Middle frontal gyrus (tissue), 1 donor: ENCODE data around the gene PAX9.

Experiments
- DNase-seq: peaks from one replicate; pipeline ENCODE4 v3.0.0-alpha.2; 2015; ENCODE audit warnings: low spot score; ENCODE audit errors: extremely low spot score

The PAX9 gene

GRCh38 chr14:36655963-36656686 lies 5.5 kb upstream of the PAX9 start:
- DNase-seq: no peak

- DNase-seq: no peak
Observed at GRCh38 chr14:36656687-36657398, 4.8 kb upstream of the PAX9 start.

GRCh38 chr14:36657399-36658122 lies 4.1 kb upstream of the PAX9 start:
- no peak for DNase-seq

DNA sequence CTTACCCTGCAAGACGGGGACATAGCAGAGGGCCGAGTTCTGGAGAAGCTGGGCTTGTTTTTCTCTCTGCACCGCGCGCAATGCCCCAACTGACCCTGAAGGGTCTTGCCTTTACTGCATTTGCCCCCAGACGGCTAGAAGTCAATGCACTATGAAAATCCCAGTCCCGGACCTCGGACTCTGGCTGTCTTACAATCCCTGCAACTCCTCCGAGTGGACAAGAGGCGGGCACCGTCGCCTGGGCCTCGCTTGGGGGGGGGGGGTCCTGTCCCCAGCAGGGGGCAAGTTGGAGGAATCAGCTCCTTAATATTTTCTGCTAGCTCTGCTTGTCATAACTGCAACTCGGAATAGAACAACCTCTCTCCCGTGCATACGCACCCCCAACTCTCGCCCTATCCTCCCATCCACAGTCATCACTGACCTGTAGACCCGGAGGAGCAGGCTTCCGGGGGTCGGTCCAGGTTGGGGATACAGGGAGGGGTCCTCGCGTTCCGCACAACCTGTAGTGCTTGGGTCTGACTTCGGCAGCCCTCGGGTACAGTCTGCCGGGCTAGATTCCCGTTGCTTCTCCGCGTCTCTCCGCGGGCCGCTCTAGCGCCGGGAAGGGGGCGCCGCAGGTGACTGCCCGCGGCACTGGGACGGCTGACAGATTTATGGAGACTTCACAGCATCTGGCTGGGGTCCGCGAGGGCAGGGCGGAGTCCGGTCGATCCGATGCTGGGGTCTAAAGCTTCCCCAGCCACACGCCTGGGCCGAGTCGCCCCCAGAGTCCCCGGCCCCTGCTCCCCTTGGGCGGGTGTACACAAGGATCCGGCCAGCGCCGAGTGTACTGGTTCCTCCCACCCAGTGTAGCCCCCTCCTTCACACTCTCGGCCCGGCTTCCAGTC lies 3.3 kb upstream of the PAX9 start:
- DNase-seq: no peak

- DNase-seq: no peak
Observed at GRCh38 chr14:36659010-36659821, 2.4 kb upstream of the PAX9 start.

GRCh38 chr14:36659822-36660735 lies 1.6 kb upstream of the PAX9 start:
- DNase-seq: no peak

GRCh38 chr14:36660736-36661505 lies 739 bp upstream of the PAX9 start:
- DNase-seq: no peak

DNA sequence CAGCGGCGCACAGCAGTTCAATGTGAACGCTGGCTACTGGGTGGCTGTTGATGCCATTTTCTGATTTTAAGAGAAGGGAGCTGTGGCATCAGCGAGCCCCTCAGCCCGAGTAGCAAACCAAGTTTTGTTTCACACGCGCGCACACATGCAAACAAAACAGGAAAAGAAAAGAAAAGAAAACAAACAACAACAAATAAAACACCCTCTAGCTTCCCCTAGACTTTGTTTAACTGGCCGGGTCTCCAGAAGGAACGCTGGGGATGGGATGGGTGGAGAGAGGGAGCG lies 540 bp downstream of the PAX9 start:
- no peak for DNase-seq

- DNase-seq: no peak
Observed at GRCh38 chr14:36662543-36663403, 1.1 kb downstream of the PAX9 start.

DNA sequence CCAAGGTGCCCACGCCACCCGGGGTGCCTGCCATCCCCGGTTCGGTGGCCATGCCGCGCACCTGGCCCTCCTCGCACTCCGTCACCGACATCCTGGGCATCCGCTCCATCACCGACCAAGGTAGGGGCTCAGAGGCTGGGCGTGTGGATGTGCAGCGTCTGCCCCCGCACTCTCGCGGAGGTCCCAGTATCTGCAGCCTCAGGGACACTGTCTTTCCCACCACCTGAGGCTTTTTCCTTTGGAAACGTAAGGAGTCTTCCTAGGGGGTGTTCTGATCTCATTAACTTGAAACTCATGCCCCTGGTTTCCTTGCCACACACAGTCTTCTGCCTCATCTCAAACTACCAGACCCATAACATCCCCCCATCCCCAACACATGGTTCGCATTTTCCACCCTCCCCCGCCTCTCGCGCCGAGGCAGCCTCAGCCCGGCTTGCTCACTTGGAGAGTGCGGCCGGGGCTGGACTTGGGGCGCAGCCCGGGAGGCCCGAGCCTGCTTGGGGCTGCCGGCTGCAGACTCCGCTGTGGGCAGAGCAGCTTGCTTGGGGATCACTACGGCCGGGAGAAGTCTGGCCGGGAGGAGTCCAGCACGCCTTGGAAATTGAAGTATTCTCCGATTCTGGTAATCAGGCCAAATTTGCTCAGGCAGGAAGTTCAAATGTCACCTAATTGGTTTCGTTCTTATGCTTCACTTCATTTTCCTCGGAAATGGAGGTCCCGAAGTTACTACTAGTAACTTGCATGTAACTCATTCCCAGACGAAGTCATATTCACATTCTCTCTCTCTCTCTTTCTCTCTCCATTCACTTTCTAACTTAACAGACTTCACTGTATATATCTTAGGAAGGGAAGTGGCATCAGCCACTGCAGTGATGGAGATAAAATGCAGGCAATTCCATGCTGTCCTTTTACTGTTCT lies 2.0 kb downstream of the PAX9 start:
- no peak for DNase-seq

GRCh38 chr14:36664322-36665193 lies 2.9 kb downstream of the PAX9 start:
- DNase-seq: no peak

GRCh38 chr14:36665887-36666415 lies 4.3 kb downstream of the PAX9 start:
- no peak for DNase-seq

DNA sequence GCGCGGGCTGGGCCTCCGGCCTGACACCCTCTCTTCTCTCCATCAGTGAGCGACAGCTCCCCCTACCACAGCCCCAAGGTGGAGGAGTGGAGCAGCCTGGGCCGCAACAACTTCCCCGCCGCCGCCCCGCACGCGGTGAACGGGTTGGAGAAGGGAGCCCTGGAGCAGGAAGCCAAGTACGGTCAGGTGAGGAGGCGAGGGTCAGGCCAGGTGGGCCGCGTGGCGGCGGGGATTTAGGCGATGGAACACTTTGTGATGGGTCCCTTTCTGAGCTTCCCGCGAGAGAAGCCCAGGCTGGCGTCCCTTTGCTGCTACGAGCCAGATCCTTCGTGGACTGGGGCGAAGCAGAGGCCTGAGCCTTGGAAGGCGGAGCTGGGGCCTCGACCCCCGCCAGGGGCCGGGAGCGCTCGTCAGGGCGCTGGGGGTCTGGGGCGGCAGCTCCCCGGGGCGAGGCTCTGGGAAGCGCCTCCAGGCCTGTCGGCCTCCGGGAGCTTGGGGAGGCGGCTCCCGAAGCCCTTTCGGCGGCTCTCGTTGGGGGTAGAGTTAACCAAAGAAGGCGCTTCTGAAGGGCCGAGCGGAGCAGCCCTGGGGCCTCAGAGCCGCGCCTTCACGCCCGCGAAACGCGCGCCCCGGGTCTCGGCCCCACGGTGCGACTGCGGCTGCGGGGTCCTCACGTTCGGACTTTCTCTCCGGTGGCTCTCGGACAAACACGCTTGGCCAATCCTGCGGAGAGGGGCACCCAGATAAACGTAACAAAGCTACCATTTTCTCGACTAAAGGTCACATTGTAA lies 5.0 kb downstream of the PAX9 start:
- DNase-seq: no peak

DNA sequence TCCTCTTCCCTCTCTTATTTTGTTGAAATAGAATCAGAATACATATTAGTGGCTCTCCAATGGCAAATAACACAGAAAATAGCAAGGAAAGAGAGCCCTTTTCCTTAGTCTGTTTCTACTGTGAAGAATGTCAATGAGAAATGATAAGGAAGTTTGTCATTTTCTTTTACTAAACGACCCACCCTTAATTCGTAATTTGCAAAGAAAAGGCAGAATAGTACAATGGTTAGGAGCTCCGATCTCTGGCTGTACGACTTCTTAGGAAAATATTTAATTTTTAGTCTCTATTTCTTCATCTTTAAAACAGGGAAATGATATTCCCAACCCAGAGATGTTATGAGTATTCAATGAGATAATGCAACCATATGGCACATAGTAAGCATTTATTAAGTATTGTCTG lies 6.0 kb downstream of the PAX9 start:
- DNase-seq: no peak

GRCh38 chr14:36671149-36671548 lies 9.5 kb downstream of the PAX9 start:
- no peak for DNase-seq
